Naive thymus-derived CD4-positive, alpha-beta T cell (primary cell): Measurements from ENCODE around the gene GSTO2. TPM values are rescaled to one million over a fixed set of nuclear protein-coding genes. Genes with fewer than 3 reads are reported as not detected.

Experiments used
- ATAC-seq: fragments of 150-1000 bp; cut with Tn5 transposase; 2 replicates; pipeline ENCODE4 v1.10.0; 2021; ENCODE audit warnings: mild to moderate bottlenecking, moderate library complexity
- CTCF ChIA-PET: fragments of 350-600 bp; sonication (Branson Sonifier 250); formaldehyde crosslinking; loops from one replicate; lab custom pipeline; 2021; ENCODE audit warnings: antibody characterized with exemption; lab: Charles Lee
- POLR2A ChIA-PET: fragments of 350-600 bp; sonication (Branson Sonifier 250); formaldehyde crosslinking; loops from one replicate; lab custom pipeline; 2021; ENCODE audit warnings: antibody characterized with exemption, inconsistent platforms; lab: Charles Lee
- DNase-seq, 9 donors: peaks; one replicate each; pipeline versions ENCODE4 v3.0.0 to v3.0.0-alpha.2; 2020 to 2022; ENCODE audit warnings: mixed read lengths in 1 of 9
- H3K27ac ChIP-seq: one replicate; pipeline ENCODE4 v1.7.0; 2013; ENCODE audit warnings: mild to moderate bottlenecking, low read depth, low read length, moderate library complexity
- H3K27me3 ChIP-seq, 2 donors: one replicate each; pipeline ENCODE4 v1.7.0; 2013; ENCODE audit warnings: low read length in 2 of 2, mild to moderate bottlenecking in 2 of 2, moderate library complexity in 2 of 2; ENCODE audit not compliant: control insufficient read depth in 2 of 2, insufficient read depth in 2 of 2
- H3K36me3 ChIP-seq, 3 experiments: 1 replicate in 2 of 3; 2 replicates in 1 of 3; pipeline ENCODE4 v1.7.0; 2013; ENCODE audit warnings: low read length in 3 of 3, mild to moderate bottlenecking in 3 of 3, moderate library complexity in 1 of 3; ENCODE audit not compliant: insufficient read depth in 3 of 3, control insufficient read depth in 2 of 3
- H3K4me1 ChIP-seq, 2 donors: one replicate each; pipeline ENCODE4 v1.7.0; 2013; ENCODE audit warnings: low read length in 2 of 2, mild to moderate bottlenecking in 2 of 2, moderate library complexity in 1 of 2; ENCODE audit not compliant: control insufficient read depth in 2 of 2, insufficient read depth in 2 of 2
- H3K4me3 ChIP-seq: 2 replicates; pipeline ENCODE4 v1.7.0; 2013; ENCODE audit warnings: mild to moderate bottlenecking, low read length
- H3K9me3 ChIP-seq, 3 experiments: 1 replicate in 2 of 3; 2 replicates in 1 of 3; pipeline ENCODE4 v1.7.0; 2013; ENCODE audit warnings: low read length in 3 of 3; ENCODE audit not compliant: control insufficient read depth in 2 of 3
- H3K27ac Mint-ChIP-seq, 9 donors: one replicate each; pipeline ENCODE4 v1.8.0; 2020 to 2022; ENCODE audit warnings: mixed read lengths in 9 of 9, mild to moderate bottlenecking in 8 of 9, moderate library complexity in 5 of 9, inconsistent platforms in 2 of 9
- H3K27me3 Mint-ChIP-seq, 5 donors: one replicate each; pipeline ENCODE4 v1.8.0; 2021 to 2022; ENCODE audit warnings: mixed read lengths in 5 of 5, mild to moderate bottlenecking in 1 of 5
- H3K36me3 Mint-ChIP-seq, 5 donors: one replicate each; pipeline ENCODE4 v1.8.0; 2020 to 2022; ENCODE audit warnings: mixed read lengths in 5 of 5, mild to moderate bottlenecking in 3 of 5, inconsistent platforms in 1 of 5
- H3K4me1 Mint-ChIP-seq, 7 donors: one replicate each; pipeline ENCODE4 v1.8.0; 2020 to 2022; ENCODE audit warnings: mixed read lengths in 7 of 7, mild to moderate bottlenecking in 3 of 7, inconsistent platforms in 1 of 7
- H3K4me3 Mint-ChIP-seq, 10 donors: one replicate each; pipeline ENCODE4 v1.8.0; 2020 to 2022; ENCODE audit warnings: mild to moderate bottlenecking in 10 of 10, mixed read lengths in 10 of 10, moderate library complexity in 6 of 10, inconsistent platforms in 2 of 10
- H3K9me3 Mint-ChIP-seq, 11 donors: one replicate each; pipeline ENCODE4 v1.8.0; 2020 to 2022; ENCODE audit warnings: mixed read lengths in 11 of 11, mild to moderate bottlenecking in 4 of 11, inconsistent platforms in 1 of 11, moderate library complexity in 1 of 11
- intact Hi-C, 2 donors: fragments of 100-400 bp; cut with micrococcal nuclease; formaldehyde crosslinking; loops; one replicate each; pipeline ENCODE4 v1.15.1; 2023
- polyA plus RNA-seq, 2 donors: library from polyadenylated mRNA; unstranded; fragments of 300-500 nt; fragmentation: Illumina TruSeq; gene quantifications; one replicate each; pipeline ENCODE4 v1.2.3, GENCODE V29; 2021
- total RNA-seq, 6 experiments: library from RNA in 5 of 6; stranded (reverse) in 5 of 6; gene quantifications; 1 replicate in 5 of 6; 2 replicates in 1 of 6; pipeline ENCODE4 v1.2.3 and lab custom pipeline; 2021 to 2026

Gene GSTO2
- total and polyA plus RNA-seq, 7 experiments from 2014 or later, result 1.0 to 2.5 (median 1.3) TPM

DNA sequence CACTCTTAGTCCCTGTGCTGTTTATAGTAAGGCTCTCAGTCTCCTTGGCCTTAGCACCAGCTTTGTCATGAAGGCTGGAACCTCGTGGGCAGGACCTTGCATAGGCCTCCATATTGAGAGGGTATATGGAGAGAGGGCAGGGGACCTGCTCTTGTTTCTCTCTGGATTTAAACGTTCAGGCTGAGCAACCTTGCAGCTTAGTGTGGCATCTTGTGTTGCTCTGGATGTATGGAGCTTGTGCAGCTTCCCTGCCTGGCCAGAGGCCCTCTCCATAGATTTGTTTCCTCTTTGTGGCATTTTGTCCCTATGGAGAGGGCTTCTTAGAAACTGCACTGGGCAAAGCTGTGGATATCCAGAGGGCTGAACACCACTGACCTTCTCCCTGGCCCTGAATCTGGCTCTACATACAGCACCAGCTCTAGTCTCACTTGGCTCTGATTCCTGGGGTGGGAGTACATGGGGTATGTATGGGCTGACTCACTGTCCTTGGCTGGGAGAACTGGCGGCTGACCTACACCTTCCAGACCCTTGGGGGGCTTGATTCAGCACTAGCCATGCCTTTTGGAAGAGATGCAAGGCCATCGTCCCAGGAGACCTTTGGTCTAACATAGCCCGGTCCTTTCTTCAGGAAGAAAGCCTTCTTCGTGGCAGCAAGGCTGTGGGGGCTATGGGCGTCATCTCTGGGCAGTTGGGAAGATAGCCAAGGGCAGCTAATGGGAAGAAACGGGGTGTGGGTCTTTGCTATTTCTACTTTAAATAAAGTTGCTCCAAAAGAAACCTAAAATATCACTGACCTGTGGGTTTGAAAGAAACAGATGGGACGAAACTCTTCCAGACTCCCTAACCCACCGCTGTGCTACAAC, 38.8 kb downstream of the GSTO2 start:
- Mint-ChIP-seq H3K27ac (peak overlapping the region; percentile 79 to 94 (median 87)), H3K4me3 (peak overlapping the region; percentile 25 to 83 (median 75))

DNA sequence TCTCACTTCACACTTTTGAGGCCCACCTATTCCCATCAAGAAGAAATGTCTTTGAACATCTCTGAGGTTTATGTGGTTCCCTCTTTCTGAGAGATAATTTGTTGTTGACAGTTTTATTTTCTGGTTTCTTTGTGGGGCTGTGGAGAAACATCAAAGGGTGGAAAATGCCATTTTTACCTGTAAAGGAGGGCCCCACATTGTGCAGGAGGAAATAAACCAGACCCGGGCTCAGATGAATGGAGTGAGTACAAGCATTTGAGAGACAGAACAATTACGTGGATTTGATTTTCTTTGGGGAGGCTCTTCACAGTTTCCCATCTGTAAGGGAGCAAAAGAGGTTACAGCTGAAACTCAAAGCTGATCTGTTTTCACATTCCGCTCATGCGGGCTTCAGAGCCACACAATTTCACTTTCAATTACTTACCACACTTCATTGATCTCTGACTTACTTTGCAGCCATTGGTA, 39.5 kb downstream of the GSTO2 start:
- peaks cover 0 to 23% (median 5%) of the 10 kb centered on the region in 3 experiments for H3K36me3 ChIP-seq
- Mint-ChIP-seq H3K9me3 (peaks cover 0 to 4% (median 0%) of the 10 kb centered on the region in 11 donors), H3K4me3 (peak overlapping the region; percentile 25 to 83 (median 75)), H3K4me1 (peaks cover 53 to 89% (median 75%) of the 10 kb centered on the region in 7 donors), H3K36me3 (peaks cover 0 to 16% (median 10%) of the 10 kb centered on the region in 5 donors), H3K27me3 (no peaks in the 10 kb centered on the region), H3K27ac (peak overlapping the region; percentile 79 to 94 (median 87))
- peak in 7 of 9 donors; percentile 51 to 77 (median 71) for DNase-seq
- no peaks in the 10 kb centered on the region for H3K9me3 ChIP-seq
- no peaks in the 10 kb centered on the region for H3K27me3 ChIP-seq
- peaks cover 39 to 43% of the 10 kb centered on the region in 2 donors for H3K4me1 ChIP-seq
- CTCF ChIA-PET, result interaction anchor here (1.0 to 8.2 kb wide), 4 partner anchors 13 to 41 kb away, joined by 3 to 259 read pairs (median 80); partner anchors contain the start of genes CFAP58 and ITPRIP
- ATAC-seq, result peak; percentile 58
- no peak overlapping the region for H3K27ac ChIP-seq
- H3K4me3 ChIP-seq, result peak overlapping the region; percentile 19
- intact Hi-C loops, result loop anchor here (1.0 to 2.0 kb wide), 6 partner anchors 11 to 39 kb away; partner anchors contain the start of genes GSTO2 (in 1 of the 2) and ITPRIP (in 1 of the 2)
- POLR2A ChIA-PET, result interaction anchor here (0.7 to 6.2 kb wide), 6 partner anchors 14 to 43 kb away, joined by 3 to 78 read pairs (median 24); partner anchors contain the start of gene ITPRIP

More for the DNA sequence above, 38.8 kb downstream of the GSTO2 start:
- Mint-ChIP-seq H3K9me3 (peaks cover 0 to 4% (median 0%) of the 10 kb centered on the region in 11 donors), H3K36me3 (peaks cover 0 to 16% (median 5%) of the 10 kb centered on the region in 5 donors), H3K4me1 (peaks cover 53 to 91% (median 81%) of the 10 kb centered on the region in 7 donors), H3K27me3 (no peaks in the 10 kb centered on the region)
- DNase-seq (no peak), ATAC-seq (no peak)
- Histone ChIP-seq H3K36me3 (peaks cover 0 to 16% (median 0%) of the 10 kb centered on the region in 3 experiments), H3K4me1 (peaks cover 41 to 43% of the 10 kb centered on the region in 2 donors), H3K27ac (no peak overlapping the region), H3K27me3 (no peaks in the 10 kb centered on the region), H3K9me3 (no peaks in the 10 kb centered on the region), H3K4me3 (no peak overlapping the region)
- ChIA-PET CTCF (interaction anchor here (0.8 to 8.2 kb wide), 11 partner anchors 14 to 42 kb away, joined by 3 to 259 read pairs (median 16); partner anchors contain the start of genes CFAP58 and ITPRIP), POLR2A (interaction anchor here (1.2 to 6.2 kb wide), 9 partner anchors 12 to 53 kb away, joined by 3 to 78 read pairs (median 10); partner anchors contain the start of gene ITPRIP)
- intact Hi-C loops, result loop anchor here (1.0 to 2.0 kb wide), 6 partner anchors 11 to 39 kb away; partner anchors contain the start of genes GSTO2 (in 1 of the 2) and ITPRIP (in 1 of the 2)

DNA sequence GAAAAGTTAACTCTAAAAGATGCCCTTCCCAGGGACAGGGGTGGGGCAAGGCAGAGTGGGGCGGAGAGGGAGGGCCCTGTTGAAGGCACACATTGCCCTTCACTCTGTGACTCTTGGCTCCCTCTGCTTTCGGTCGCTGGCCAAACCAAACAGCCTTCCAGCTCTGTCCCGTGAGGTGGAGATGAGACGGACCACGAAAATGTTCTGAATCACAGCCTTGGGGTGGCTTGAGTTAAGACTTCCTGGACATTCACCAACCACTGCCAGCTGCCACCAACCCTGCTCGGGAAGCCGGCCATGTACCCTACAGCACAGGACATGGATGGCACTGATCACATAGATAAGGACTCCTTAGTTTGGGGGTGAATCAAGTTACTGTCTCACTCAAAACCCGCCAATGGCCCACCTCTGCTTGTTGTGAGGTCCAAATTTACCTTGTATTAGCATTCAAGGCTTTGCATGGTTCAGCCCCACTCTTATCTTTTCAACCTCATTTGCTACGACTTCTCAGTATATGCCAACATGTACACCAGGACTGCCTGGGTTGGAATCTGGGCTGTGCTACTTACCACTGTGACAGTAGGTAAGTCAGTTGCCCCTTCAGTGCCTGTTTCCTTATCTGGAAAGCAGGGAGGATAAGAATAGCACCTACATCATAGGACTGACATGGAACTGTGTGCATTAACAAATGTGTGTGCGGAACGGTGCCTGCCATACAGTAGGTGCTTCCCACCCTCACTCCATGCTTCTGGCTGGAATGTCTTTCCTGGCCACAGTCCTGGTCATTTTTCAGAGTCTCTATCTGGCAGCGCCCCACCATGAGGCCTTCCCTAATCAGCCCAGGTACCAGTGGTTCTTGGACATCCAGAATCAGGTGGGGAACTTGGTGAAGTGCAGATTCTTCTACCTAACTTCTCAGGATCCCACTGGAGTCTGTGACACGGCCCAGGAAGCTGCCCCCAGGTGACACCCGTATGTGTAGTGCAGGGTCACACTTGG, 41.3 kb downstream of the GSTO2 start:
- Mint-ChIP-seq H3K4me1 (peaks cover 46 to 73% (median 63%) of the 10 kb centered on the region in 7 donors), H3K27me3 (no peaks in the 10 kb centered on the region), H3K4me3 (peak overlapping the region in 5 of 10 donors; percentile 11 to 64 (median 31)), H3K36me3 (peaks cover 0 to 27% (median 10%) of the 10 kb centered on the region in 5 donors), H3K27ac (peak overlapping the region in 8 of 9 donors; percentile 41 to 86 (median 76)), H3K9me3 (peaks cover 0 to 4% (median 0%) of the 10 kb centered on the region in 11 donors)
- peaks cover 0 to 41% (median 14%) of the 10 kb centered on the region in 3 experiments for H3K36me3 ChIP-seq
- ATAC-seq (no peak), DNase-seq (no peak)
- ChIA-PET CTCF (interaction anchor here (0.7 to 8.2 kb wide), 6 partner anchors 11 to 40 kb away, joined by 3 to 259 read pairs (median 18); partner anchors contain the start of genes CFAP58 and ITPRIP), POLR2A (interaction anchor here (0.6 to 5.9 kb wide), 5 partner anchors 10 to 28 kb away, joined by 3 to 38 read pairs (median 4); partner anchors contain the start of gene ITPRIP)
- intact Hi-C loops, result loop anchor here in 1 of 2 donors (2.0 kb wide), 1 partner anchor 19 kb away; no protein-coding TSS in a partner anchor
- H3K4me3 ChIP-seq, result no peak overlapping the region
- H3K4me1 ChIP-seq, result peaks cover 21 to 43% of the 10 kb centered on the region in 2 donors
- H3K27me3 ChIP-seq, result no peaks in the 10 kb centered on the region
- H3K27ac ChIP-seq, result no peak overlapping the region
- no peaks in the 10 kb centered on the region for H3K9me3 ChIP-seq

DNA sequence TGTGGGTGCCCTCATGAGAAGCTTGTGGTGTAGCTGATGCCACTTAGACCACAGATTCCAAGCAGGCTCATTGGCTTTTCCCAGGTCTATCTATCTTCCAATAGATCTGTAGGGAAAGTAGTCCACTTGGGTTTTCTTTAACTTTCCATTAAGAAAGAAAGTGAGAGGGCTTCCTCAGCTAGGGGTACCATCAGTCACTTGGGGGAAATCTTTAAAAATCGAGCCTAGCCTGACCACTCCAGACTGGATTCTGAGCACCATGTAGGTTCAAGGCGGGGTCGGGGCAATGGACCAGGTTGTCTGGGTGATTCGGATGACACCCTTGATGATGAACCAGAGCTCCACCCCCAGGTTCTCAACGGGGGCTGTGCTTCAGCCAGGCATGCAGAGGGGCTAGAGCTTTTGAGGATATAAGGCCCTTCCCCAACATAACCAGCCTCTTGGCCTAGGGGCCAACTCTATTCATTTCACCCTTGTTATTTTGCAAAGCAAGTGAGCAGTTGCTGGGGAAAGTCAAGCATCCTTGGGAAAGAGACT, 42.3 kb downstream of the GSTO2 start:
- Mint-ChIP-seq H3K4me3 (no peak overlapping the region), H3K4me1 (peaks cover 40 to 66% (median 56%) of the 10 kb centered on the region in 7 donors), H3K36me3 (peaks cover 0 to 27% (median 10%) of the 10 kb centered on the region in 5 donors), H3K27ac (peak overlapping the region in 4 of 9 donors; percentile 12 to 79 (median 22)), H3K9me3 (no peaks in the 10 kb centered on the region), H3K27me3 (no peaks in the 10 kb centered on the region)
- no peak for DNase-seq
- Histone ChIP-seq H3K4me3 (no peak overlapping the region), H3K9me3 (no peaks in the 10 kb centered on the region), H3K4me1 (peaks cover 12 to 34% of the 10 kb centered on the region in 2 donors), H3K27me3 (no peaks in the 10 kb centered on the region), H3K36me3 (peaks cover 0 to 51% (median 14%) of the 10 kb centered on the region in 3 experiments), H3K27ac (no peak overlapping the region)
- POLR2A ChIA-PET, result interaction anchor here (1.1 to 1.2 kb wide), 2 partner anchors 10 to 13 kb away, joined by 4 to 5 read pairs; no protein-coding TSS in a partner anchor
- CTCF ChIA-PET, result interaction anchor here (0.7 to 5.7 kb wide), 6 partner anchors 12 to 39 kb away, joined by 3 to 30 read pairs (median 4); partner anchors contain the start of gene ITPRIP
- intact Hi-C loops, result no loop called here
- ATAC-seq, result no peak
